Epithelial cell of proximal tubule (primary cell): ENCODE results near the gene ZNF407. TPM values are rescaled to one million over a fixed set of nuclear protein-coding genes. Genes with fewer than 3 reads are reported as not detected.

Experiments
- DNase-seq: peaks from one replicate; pipeline ENCODE4 v3.0.0-alpha.2; 2011; ENCODE audit warnings: low read depth
- H3K4me3 ChIP-seq: 2 replicates; pipeline ENCODE4 v1.5.1; 2011; ENCODE audit warnings: low read depth, mild to moderate bottlenecking, low read length
- CTCF ChIP-seq: conservative IDR thresholded peaks from 2 replicates; pipeline ENCODE4 v1.5.1; 2012; ENCODE audit warnings: low read depth, mild to moderate bottlenecking, low read length
- total RNA-seq: library from RNA; depleted of rRNA; stranded (reverse); fragments of >200 nt; gene quantifications from 2 replicates; pipeline ENCODE4 v1.2.3, GENCODE V29; 2015

ZNF407 gene
- total RNA-seq, 1 donor from 2014 or later: 3.0 TPM

GRCh38 chr18:74604774-74605173 lies 7.1 kb downstream of the ZNF407 start:
- no peak overlapping the region for H3K4me3 ChIP-seq
- no peak for TF ChIP-seq CTCF
- no peak for DNase-seq

GRCh38 chr18:74608681-74609080 lies 11.0 kb downstream of the ZNF407 start:
- no peak for TF ChIP-seq CTCF
- no peak overlapping the region for H3K4me3 ChIP-seq
- no peak for DNase-seq

GRCh38 chr18:74609535-74609934 lies 11.9 kb downstream of the ZNF407 start:
- TF ChIP-seq CTCF: no peak
- no peak for DNase-seq
- H3K4me3 ChIP-seq: no peak overlapping the region

DNA sequence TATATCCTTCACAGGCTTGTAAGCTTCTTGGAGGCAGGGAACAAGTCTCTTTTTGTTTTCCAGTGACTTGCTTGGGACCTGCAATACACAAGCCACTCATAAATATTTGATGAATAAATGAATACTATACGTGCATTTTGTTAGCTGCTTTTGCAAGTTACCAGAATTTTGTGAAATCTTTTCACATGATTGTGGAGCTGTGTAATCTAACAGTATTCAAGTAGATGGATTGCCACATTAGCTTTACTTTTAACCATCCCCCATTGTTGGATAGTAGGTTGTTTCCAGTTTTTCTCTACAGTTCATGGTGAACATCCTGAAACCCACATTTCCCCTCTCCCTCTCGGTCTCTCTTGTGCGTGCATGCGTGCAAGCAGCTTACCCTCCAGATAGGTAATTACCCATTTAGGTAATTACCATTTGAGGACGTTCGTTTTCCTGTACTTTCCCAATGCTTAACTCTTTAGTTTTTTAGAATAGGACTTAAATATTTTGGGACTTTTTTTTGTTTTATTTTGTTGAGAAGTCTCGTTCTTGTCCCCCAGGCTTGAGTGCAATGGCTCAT lies 12.5 kb downstream of the ZNF407 start:
- TF ChIP-seq CTCF: no peak
- H3K4me3 ChIP-seq: no peak overlapping the region
- DNase-seq: no peak

DNA sequence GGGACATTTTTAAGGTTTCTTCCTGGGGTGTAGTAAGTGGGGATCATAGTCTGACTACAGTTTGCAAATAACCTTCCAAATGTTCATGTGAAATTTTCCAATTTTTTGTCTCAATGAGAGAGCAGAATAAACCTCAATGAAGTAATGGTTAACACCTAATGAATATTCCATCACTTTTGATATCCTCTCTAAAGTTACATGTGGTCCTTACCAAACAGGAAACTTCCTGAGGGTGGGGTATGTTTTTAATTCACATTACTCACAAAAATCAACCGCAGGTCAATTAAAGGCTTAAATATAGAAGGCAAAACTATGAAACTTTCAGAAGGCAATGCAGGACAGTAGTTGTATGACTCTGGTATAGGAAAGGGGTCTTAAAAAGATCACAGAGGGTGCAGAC lies 13.2 kb downstream of the ZNF407 start:
- no peak overlapping the region for H3K4me3 ChIP-seq
- no peak for DNase-seq
- TF ChIP-seq CTCF: no peak

- TF ChIP-seq CTCF: no peak
- no peak overlapping the region for H3K4me3 ChIP-seq
- DNase-seq: no peak
Measured at GRCh38 chr18:74611765-74612164, 14.1 kb downstream of the ZNF407 start.

DNA sequence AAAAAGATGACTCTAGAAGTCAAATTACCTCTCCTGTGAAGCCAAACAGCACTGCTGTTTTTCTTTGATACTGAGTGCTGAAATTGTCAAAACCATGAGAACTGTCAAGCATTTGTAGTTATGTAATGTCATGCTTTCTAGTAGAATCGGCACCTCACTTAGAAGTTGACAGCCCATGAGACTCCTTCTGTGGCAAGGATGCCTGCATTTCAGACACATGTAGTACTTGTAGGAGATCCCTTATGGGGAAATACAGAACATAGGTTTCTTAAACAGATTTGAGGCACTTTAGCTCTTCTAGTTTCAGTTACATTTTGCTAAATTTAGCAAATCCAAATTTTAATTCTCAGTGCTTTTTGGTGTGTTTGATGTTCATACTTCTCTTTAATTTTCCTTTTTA lies 15.7 kb downstream of the ZNF407 start:
- TF ChIP-seq CTCF: no peak
- H3K4me3 ChIP-seq: no peak overlapping the region
- no peak for DNase-seq
